Vagina (tissue), 2 donors: ENCODE data around the gene PALLD.

ENCODE experiments used
- CTCF ChIP-seq, 3 experiments: fragments of 450-650 bp in 2 of 3; fragments of 200-600 bp in 1 of 3; sonication (generic) in 1 of 3; IDR thresholded peaks; one replicate each; pipeline ENCODE4 v1.5.1; 2017 to 2019; ENCODE audit warnings: antibody characterized with exemption in 3 of 3, mild to moderate bottlenecking in 2 of 3, moderate library complexity in 2 of 3
- POLR2A ChIP-seq, 2 donors: fragments of 450-650 bp; IDR thresholded peaks; one replicate each; pipeline ENCODE4 v1.6.1; 2017; ENCODE audit warnings: antibody characterized with exemption in 2 of 2, mild to moderate bottlenecking in 2 of 2, moderate library complexity in 2 of 2
- POLR2AphosphoS5 ChIP-seq, 2 donors: sonication (generic); formaldehyde crosslinking; IDR thresholded peaks; one replicate each; pipeline ENCODE4 v1.9.0; 2017; ENCODE audit warnings: antibody characterized with exemption in 2 of 2, mild to moderate bottlenecking in 2 of 2, low read depth in 1 of 2; ENCODE audit not compliant: insufficient read depth in 1 of 2

DNA sequence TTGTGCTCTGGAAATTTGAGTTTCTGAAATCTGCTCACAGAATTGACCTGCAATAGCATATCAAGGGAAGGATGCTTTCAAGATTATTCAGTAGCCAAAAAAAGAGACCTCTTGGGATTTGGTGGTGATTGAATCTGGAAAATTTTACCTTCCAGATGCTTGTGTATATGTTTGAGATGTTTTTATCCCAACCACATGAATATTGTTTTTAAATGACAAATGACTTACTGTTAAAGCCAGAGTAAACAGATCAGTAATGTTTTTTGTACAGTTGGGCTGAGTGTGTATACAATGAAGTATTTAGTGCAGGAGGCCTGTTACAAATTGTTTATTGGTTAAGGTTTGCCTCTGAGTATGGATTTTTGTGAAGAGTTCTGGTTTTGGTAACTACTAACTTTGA is 386.7 kb downstream of the PALLD start:
- TF ChIP-seq POLR2A (IDR thresholded peaks at IDR 0.05), result no peak
- no peak for TF ChIP-seq CTCF (IDR thresholded peaks at IDR 0.05)
- TF ChIP-seq POLR2AphosphoS5 (IDR thresholded peaks at IDR 0.05; ENCODE audit: insufficient read depth in 1 of 2, low read depth in 1 of 2), result no peak
